Stimulated activated CD4-positive, alpha-beta T cell treated with anti-CD3 and anti-CD28 coated beads, Interleukin-2, amount 100 ng/mL, for 24 hours (primary cell): ENCODE results near the gene THSD8.
"Not testable (repeated sequence)": the region's sequence is repeated elsewhere in the genome, so short reads cannot be mapped to it uniquely, and the experiment has no call there.

Experiments
- DNase-seq, 2 donors: peaks; one replicate each; pipeline ENCODE4 v3.0.0-alpha.2; 2020

The THSD8 gene

GRCh38 chr19:12792051-12792852 lies 9.6 kb upstream of the THSD8 start:
- DNase-seq, result peak; percentile 77 to 78

- DNase-seq, result no peak
Measured at GRCh38 chr19:12792853-12793289, 9.0 kb upstream of the THSD8 start.

- DNase-seq, result peak; percentile 92 to 94
Measured at GRCh38 chr19:12793290-12794195, 8.3 kb upstream of the THSD8 start.

GRCh38 chr19:12794196-12794941 lies 7.5 kb upstream of the THSD8 start:
- no peak for DNase-seq

- DNase-seq, result no peak
Measured at GRCh38 chr19:12794971-12795381, 6.9 kb upstream of the THSD8 start.

GRCh38 chr19:12796146-12797071 lies 5.5 kb upstream of the THSD8 start:
- peak; percentile 79 to 80 for DNase-seq

- no peak for DNase-seq
Measured at GRCh38 chr19:12797141-12797587, 4.7 kb upstream of the THSD8 start.

- DNase-seq, result not testable (repeated sequence)
Measured at GRCh38 chr19:12797607-12798006, 4.3 kb upstream of the THSD8 start.

GRCh38 chr19:12799742-12800465 lies 2.0 kb upstream of the THSD8 start:
- no peak for DNase-seq

GRCh38 chr19:12800466-12800770 lies 1.5 kb upstream of the THSD8 start:
- DNase-seq, result no peak

- peak in 1 of 2 donors; percentile 44 for DNase-seq
Measured at GRCh38 chr19:12800923-12801465, 875 bp upstream of the THSD8 start.

GRCh38 chr19:12802267-12803106 lies 618 bp downstream of the THSD8 start:
- DNase-seq, result no peak

- DNase-seq, result no peak
Measured at GRCh38 chr19:12804051-12804450, 2.2 kb downstream of the THSD8 start.

GRCh38 chr19:12806242-12807081 lies 4.6 kb downstream of the THSD8 start, which contains the start of gene RNASEH2A:
Gene RNASEH2A, plus strand, starts transcription at chr19:12806584. Its CDS starts 90 bp downstream, at chr19:12806674.
- DNase-seq, result peak; percentile 88 to 91

- no peak for DNase-seq
Measured at GRCh38 chr19:12815088-12815487, 13.2 kb downstream of the THSD8 start.

GRCh38 chr19:12817188-12817587 lies 15.3 kb downstream of the THSD8 start:
- DNase-seq, result not testable (repeated sequence)

GRCh38 chr19:12817810-12818209 lies 15.9 kb downstream of the THSD8 start:
- DNase-seq, result not testable (repeated sequence)

- no peak for DNase-seq
Measured at GRCh38 chr19:12821761-12822160, 19.9 kb downstream of the THSD8 start.
